ENCODE results near the gene ZNF773. TPM values are rescaled to one million over a fixed set of nuclear protein-coding genes. Genes with fewer than 3 reads are reported as not detected.
"Not testable (repeated sequence)": the region's sequence is repeated elsewhere in the genome, so short reads cannot be mapped to it uniquely, and the experiment has no call there.

The ZNF773 gene
- total RNA-seq (2014; rRNA removed; shearing (Covaris generic)) = 15.2 and 22.6 TPM in 2 replicates

DNA sequence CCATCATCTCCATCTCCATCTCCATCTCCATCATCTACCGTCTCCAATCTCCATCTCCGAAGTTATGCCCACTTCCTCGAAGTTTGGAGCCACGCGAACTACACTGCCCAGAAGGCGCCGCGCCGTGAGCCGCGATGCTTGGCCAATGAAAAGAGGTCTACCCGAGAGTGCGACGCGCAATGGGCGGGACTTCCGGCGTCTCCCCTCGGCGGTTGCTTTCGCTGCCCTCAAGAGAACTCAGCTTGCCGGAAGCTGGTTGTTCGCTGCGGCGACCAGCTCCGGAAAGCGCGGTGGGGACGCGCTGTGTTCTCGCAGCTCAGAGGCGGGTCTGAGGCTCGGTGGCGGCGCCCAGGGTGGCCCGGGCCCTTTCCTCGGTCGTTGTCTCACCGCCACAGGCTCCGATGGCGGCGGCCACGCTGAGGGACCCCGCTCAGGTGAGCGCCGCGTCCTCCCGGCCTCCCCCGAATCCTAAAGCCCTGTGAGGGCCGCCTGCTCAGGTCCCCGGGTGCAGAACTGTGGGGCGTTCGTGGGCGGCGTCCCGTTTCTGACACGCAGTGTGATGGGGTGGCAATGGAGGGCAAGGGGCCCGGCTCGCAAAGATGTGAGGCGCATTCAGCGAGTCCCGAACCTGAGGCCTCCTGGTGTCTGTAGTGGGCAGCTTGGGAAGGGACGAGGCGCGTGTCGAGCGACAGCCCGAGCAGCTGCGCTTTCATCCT is at the start of gene ZNF773:
Gene ZNF773, plus strand, starts transcription at position 259 of the 716 bp plus-strand sequence. Its CDS starts 143 bp downstream, at position 402.
- peak; percentile 96 for DNase-seq (ENCODE audit: low spot score)

DNA sequence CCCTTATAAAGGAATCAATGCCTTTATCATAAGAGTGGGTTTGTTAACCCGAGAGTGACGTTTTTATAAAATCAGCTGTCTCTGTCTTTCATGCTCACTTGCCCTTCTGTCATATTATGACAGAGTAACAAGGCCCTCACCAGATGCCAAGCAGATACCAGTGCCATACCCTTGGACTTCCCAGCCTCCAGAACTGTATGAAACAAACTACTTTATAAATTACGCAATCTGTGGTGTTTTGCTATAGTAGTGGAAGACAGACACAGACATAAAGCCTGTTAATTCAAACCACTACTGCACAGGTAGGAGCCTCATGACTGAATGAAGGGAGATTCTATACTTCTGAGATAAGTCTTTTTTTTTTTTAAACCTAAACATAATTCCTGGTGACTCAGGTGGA is 47.4 kb upstream of the ZNF773 start:
- no peak for DNase-seq (ENCODE audit: low spot score)

DNA sequence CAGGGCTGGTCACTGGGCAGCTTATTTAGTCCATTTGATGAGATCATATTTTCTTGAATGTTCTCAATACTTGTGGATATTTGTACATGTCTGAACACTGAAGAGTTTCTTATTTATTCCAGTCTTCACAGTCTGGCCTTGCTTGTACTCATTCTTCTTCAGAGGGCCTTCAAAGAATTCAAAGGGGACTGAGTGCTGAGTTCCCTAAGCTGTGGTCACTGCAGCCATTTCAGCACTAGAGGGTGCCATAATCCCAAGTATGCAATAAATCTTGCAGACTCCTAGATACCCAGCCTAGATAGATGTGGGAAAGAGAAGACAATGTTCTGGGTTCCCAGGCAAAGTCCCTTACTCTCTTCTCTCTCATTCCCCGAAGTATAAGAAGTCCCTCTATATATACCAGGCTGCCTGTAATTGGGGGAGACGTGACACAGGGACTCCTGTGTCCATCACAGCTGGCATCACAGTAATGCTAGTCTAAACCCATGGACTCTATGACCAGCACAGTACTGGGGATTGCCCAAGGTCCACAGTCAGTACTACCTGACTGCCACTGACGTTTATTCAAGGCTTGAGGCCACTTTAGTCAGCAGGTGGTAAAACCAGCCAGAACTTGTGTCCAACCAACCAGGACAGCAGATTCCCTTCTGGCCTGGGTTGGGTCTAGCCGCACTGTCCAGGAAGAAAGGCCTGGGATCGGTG is 33.9 kb upstream of the ZNF773 start:
- DNase-seq (ENCODE audit: low spot score) = peak; percentile 37

DNA sequence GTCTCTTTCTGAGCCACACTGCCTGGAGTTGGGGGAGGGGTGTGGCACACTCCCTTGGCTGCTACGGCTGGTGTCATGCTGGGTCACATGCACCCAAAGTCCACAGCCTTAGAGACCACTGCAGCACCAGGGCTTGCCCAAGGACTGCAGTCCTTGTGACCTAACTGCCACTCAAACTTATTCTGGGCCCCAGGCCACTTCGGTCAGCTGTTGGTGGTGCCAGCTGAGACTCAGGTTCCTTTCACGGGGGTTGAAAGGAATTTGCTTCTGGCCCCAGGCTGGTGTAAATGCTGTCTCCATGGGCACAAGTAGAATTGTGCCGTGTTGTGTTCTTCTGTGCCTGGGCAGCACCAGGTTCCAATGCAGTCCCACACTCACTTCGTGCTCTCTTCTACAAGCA is 33.2 kb upstream of the ZNF773 start:
- DNase-seq (ENCODE audit: low spot score) = no peak

DNA sequence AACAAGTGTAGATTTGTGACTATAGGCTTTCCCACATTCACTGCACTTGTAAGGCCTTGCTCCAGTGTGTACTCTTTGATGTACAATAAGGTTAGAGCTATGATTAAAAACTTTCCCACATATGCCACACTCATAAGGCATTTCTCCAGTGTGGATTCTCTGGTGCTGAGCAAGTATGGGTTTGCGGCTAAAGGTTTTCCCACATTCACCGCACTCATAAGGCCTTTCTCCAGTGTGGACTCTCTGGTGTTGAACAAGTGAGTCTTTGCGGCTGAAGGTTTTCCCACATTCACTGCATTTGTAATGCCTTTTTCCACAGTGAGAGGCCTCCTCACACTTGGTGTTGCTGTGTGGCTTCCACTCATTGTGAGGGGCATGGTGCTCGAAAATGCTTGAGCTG is 26.1 kb upstream of the ZNF773 start:
- no peak for DNase-seq (ENCODE audit: low spot score)

DNA sequence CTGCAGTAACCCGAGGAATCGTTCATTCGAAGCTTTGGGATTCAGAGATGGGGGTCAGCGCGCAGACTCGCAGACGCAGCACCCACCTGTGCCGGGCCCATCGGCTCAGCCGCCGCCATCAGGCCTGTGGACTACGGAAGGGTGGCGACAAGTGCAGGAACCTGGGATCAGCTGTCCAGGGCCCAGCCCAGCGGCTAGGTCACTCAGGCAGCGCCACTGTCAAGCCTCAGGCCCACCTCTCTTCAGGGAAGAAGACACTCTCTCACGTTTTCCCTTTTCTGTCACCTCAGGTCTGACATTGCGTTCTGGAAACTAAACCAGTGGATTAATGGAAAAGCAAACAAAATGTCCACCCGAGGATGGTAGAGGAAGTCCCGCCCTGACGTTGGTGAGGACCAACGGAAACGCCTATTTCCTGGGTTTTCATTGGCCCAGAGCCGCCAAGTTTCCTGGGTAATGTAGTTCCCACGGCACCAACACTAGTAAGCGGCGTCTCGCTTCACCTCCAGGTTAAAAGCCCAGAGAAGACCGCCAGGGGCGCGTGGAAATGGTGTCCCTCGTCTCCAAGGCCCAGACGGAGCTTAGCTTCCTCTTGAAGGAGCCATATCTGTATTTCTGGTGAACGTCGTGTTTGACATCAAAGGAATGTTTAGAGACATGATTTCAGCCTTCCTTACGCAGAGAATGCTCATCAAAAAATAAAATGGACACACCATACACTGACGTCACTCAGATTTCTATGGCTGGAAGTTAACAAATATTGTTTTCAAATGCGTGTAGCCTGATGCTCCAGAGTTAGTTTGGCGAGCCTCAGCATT is 22.3 kb upstream of the ZNF773 start, which contains the start of gene ZNF772:
Gene ZNF772, minus strand, starts transcription at position 376 of the 818 bp plus-strand sequence. Its CDS starts 257 bp downstream, at position 119.
- peak; percentile 96 for DNase-seq (ENCODE audit: low spot score)

DNA sequence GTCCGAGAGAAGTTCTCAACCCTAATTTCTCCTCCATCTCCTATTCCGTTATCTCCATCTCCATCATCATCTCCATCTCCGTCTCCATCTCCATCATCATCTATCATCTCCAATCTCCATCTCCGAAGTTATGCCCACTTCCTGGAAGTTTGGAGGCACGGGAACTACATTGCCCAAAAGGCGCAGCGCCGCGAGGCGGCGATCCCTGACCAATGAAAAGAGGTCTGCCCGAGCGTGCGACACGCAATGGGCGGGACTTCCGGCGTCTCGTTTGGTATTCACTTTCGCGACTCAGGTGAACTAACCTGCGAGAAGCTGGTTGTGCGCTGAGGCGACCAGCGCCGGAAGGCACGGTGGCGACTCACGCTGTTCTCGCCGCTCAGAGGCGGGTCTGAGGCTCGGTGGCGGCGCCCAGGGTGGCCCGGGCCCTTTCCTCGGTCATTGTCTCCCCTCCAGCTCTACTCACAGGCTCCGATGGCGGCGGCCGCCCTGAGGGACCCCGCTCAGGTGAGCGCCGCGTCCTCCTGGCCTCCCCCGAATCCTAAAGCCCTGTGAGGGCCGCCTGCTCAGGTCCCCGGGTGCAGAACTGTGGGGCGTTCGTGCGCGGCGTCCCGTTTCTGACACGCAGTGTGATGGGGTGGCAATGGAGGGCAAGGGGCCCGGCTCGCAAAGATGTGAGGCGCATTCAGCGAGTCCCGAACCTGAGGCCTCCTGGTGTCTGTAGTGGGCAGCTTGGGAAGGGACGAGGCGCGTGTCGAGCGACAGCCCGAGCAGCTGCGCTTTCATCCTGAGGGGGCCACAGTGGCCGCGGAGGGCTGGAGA is 12.1 kb upstream of the ZNF773 start, which contains the start of gene ZNF419:
Gene ZNF419, plus strand, starts transcription at position 274 of the 822 bp plus-strand sequence. Its CDS starts 201 bp downstream, at position 475.
- peak; percentile 88 for DNase-seq (ENCODE audit: low spot score)

DNA sequence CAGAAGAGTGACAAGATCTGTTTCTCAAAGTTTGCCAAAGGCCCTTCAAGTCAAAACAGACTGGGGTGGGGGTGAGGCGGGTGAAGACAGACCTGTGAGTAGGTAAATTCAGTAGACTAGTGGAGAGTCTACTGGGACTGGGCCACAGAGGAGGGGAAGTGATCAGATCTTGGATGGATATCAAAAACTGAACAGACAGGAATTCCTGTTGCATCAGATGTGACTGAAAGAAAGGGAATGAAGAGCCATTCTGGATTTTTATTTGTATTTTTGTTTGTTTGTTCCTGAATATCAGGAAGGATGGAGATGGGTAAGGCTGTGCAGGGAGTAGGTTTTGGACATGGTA is 11.5 kb upstream of the ZNF773 start:
- DNase-seq (ENCODE audit: low spot score) = not testable (repeated sequence)

DNA sequence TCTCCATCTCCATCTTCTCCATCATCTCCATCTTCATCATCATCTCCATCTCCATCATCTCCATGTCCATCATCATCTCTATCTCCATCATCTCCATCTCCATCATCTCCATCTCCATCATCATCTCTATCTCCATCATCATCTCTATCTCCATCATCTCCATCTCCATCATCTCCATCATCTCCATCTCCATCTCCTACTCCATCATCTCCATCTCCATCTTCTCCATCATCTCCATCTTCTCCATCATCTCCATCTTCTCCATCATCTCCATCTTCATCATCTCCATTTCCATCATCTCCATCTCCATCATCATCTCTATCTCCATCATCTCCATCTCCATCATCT is 432 bp upstream of the ZNF773 start:
- DNase-seq (ENCODE audit: low spot score) = not testable (repeated sequence)

DNA sequence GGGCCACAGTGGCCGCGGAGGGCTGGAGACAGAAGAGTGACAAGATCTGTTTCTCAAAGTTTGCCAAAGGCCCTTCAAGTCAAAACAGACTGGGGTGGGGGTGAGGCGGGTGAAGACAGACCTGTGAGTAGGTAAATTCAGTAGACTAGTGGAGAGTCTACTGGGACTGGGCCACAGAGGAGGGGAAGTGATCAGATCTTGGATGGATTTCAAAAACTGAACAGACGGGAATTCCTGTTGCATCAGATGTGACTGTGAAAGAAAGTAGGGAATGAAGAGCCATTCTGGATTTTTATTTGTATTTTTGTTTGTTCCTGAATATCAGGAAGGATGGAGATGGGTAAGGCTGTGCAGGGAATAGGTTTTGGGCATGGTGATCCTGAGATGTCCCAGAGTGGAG is 662 bp downstream of the ZNF773 start:
- not testable (repeated sequence) for DNase-seq (ENCODE audit: low spot score)

DNA sequence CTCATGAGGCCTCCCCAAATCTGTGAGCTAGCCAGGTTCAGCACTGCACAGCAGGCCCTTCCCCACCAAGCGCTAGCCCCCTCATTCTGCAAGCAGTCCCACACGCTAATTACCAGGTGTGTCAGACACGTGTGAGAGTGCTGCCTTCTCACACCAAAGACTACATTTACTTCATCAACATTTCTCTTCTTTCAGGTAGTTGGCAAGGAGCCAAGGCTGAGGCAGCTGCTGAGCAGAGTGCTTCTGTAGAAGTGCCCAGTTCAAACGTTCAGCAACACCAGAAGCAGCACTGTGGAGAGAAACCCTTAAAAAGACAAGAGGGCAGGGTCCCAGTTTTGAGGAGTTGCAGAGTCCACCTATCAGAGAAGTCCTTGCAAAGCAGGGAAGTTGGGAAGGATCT is 6.4 kb downstream of the ZNF773 start:
- no peak for DNase-seq (ENCODE audit: low spot score)

DNA sequence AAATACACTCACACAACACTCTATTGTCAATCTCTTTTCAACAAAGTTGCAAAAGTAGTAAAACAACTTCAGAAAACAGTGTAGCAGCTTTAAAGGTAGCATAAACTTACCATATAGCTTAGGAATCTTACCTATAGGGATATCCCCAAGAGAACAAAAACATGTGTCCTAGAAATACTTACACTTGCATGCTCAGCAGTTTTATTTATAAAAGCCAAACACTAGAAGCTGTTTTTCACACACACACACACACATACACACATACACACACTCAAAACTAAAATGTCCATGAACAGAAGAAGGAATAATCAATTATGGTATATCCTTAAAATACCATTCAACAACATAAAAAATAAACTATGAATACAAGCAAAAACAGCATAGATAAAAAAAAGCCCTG is 11.7 kb downstream of the ZNF773 start:
- no peak for DNase-seq (ENCODE audit: low spot score)

DNA sequence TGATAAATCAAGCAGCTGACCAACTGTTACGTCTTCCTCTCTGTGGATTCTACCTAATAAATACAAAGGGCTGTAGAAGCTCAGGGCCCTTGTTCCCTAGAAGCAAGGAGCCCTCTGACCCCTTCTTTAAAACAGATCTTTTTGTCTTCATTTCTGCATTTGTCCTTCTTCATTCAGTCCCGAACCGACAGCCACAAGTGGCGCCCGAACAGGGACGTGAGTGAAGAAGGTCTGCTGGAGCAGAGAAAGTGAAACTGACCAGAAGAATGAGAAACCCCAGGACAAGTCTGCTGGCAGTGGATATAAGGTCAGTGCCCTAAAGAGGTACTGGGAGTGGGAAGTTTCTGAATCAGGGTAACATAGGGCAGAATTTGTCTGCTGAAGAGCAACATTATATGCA is 13.1 kb downstream of the ZNF773 start:
- no peak for DNase-seq (ENCODE audit: low spot score)

DNA sequence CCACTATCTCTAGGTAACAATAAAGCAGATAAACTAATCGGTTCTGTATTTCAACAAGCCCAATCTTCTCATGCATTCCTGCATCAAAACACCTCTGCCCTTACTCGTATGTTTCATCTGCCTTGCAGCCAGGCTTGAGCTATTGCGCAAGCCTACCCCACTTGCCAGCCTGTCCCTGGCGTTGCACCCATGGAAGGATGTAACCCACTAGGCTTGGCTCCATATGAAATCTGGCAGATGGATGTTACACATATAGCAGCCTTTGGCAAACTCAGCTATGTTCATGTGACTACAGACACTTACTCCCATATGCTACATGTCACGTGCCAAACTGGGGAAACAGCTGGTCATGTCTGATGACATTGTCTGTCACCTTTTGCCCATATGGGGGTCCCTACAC is 15.5 kb downstream of the ZNF773 start:
- no peak for DNase-seq (ENCODE audit: low spot score)

DNA sequence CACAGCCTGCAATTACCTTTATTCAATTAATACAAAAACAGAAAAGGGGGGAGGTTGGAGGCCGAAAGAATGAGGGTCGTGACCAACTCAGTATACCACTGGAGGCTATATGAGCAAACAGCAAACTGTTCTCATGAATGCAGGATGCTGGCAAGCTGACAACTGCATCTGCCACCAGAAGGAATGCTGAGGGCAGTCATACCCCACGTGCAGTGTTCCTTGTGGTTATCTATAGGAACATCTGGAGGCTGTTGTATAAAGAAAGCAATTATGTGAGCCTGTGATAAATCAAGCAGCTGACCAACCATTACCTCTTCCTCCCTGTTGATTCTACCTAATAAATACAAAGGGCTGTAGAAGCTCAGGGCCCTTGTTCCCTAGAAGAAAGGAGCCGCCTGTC is 18.3 kb downstream of the ZNF773 start:
- DNase-seq (ENCODE audit: low spot score) = not testable (repeated sequence)

DNA sequence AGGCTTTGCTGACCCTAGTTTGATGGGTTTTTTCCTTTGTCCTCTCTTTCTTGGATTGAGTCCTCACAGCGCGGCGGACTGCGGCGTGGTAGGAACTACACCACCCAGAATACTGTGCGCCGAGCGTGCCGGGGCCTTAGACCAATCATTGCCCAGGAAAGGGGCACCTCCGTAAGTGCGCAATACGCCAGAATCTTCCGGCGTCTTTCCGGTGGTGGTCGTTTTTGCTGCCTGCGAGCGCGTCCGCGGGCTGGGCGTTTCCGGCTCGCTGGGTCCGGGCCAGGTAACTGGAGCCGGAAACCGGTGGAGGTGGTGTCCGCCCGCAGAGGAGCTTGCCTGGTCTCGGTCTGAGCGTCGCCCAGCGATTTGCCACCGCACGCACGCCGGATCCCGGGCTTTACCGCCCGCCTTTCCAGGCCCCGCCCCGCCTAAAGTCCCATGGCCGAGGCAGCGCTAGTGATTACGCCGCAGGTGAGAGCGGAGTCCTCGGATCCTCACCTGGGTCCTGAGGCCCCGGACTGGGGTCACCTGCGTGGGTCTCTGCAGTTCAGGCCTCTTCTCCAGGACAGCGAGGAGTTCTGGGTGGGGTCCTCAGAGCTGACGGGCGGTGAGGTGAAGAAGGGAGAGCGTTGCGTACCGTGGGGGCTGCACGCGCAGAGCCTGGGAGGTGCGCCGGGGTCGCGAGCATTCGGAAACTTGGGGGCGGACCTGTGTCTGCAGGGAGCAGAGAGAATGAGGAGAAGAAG is 27.6 kb downstream of the ZNF773 start, which contains the start of gene ZNF549:
Gene ZNF549, plus strand, starts transcription at position 221 of the 746 bp plus-strand sequence. Its CDS starts 218 bp downstream, at position 439.
- peak; percentile 96 for DNase-seq (ENCODE audit: low spot score)

DNA sequence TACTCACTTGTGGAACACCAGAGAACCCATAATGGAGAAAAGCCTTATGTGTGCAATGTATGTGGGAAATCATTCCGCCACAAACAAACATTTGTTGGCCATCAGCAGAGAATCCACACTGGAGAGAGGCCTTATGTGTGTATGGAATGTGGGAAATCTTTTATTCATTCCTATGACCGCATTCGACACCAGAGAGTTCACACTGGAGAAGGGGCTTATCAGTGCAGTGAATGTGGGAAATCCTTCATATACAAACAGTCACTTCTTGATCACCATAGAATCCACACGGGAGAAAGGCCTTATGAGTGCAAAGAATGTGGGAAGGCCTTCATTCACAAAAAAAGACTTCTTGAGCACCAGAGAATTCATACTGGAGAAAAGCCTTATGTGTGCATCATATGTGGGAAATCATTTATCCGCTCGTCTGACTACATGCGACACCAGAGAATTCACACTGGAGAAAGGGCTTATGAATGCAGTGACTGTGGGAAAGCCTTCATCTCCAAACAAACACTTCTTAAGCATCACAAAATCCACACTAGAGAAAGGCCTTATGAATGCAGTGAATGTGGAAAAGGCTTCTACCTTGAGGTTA is 38.3 kb downstream of the ZNF773 start:
- no peak for DNase-seq (ENCODE audit: low spot score)

DNA sequence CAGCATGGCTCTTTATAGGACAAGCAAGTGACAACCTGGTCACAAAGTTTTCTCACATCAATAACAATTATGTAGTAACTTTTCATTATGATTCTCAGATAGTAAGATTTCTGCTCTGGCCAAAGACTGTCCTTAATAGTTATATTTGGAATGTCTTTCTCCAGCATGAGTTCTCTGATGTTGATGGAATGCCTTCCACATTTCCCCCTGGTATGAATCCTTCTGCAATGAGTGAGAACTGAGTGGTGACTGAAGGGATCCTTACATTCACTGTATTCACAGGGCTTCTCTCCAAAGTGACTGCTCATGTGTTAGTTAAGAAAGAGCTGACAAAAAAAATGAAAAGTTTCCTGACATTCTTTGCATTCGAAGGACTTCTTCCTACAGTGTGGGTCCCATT is 46.8 kb downstream of the ZNF773 start:
- DNase-seq (ENCODE audit: low spot score) = no peak

DNA sequence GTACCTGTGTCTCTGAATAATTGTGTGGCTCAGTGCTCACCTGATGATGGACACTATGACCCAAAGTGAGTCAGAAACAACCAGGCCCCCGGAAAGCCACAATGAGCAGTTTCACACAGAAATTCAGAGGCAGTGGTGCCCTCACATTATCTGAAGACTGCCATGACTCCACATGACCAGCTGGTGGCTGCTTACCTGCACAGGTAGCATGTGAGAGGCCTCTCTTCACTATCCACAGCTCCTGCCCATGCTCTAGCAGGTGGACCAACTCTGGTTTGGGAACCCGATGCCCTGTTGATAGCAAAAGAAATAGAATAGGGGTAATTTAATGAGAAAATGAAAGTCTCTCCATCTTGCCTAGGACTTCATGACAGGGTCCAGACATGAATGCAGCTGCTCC is 52.7 kb downstream of the ZNF773 start:
- no peak for DNase-seq (ENCODE audit: low spot score)

DNA sequence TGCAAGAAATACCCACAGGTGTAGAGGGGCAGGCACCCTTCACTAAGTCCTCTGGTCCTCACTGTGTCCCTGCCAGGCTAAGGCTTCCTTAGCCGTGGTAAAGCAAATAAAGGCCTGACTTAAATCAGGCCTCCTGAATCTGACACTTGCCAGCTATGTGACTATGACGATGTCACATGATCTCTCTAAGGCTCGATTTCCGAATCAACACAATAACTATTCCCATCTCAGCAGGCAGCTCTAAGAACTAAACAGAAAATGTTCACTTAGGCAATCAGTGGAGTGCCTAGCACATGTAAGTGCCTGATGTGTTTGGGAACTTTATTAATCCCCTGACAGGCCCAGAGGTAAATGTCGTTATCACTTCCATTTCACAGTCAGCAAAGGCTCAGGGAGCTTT is 57.9 kb downstream of the ZNF773 start:
- DNase-seq (ENCODE audit: low spot score) = no peak
